Measurements from ENCODE around the gene IRF2BP2. TPM values are rescaled to one million over a fixed set of nuclear protein-coding genes. Genes with fewer than 3 reads are reported as not detected.
A peak's percentile ranks its signal among the peaks of the same experiment; 100 is the strongest.

Gene IRF2BP2
- total and polyA plus RNA-seq, 7 donors = 53.6 to 116 (median 73.4) TPM

GRCh38 chr1:234604495-234605398 is 5.2 kb downstream of the IRF2BP2 start:
- Histone ChIP-seq H3K27me3 (ENCODE audit: insufficient read depth in 3 of 3, low read length in 2 of 3) (no peaks in the 10 kb centered on the region), H3K4me3 (peak overlapping the region; percentile 90), H3K27ac (peak overlapping the region; percentile 99), H3K4me1 (peaks cover 36% of the 10 kb centered on the region), H3K36me3 (ENCODE audit: insufficient read depth in 1 of 2, low read depth in 1 of 2) (peaks cover 4 to 26% of the 10 kb centered on the region in 2 donors), H3K9me3 (no peaks in the 10 kb centered on the region)
- ATAC-seq (no peak), DNase-seq (no peak)
- intact Hi-C loops (cut with DNase I) = loop anchor here in 1 of 2 donors (5.0 to 10.0 kb wide), 2 partner anchors 107 to 370 kb away; no protein-coding TSS in a partner anchor
- no peak for TF ChIP-seq CTCF (IDR thresholded peaks at IDR 0.05)
- 0% methylated on average over 6 of the region's 6 CpGs for WGBS, 3 donors

DNA sequence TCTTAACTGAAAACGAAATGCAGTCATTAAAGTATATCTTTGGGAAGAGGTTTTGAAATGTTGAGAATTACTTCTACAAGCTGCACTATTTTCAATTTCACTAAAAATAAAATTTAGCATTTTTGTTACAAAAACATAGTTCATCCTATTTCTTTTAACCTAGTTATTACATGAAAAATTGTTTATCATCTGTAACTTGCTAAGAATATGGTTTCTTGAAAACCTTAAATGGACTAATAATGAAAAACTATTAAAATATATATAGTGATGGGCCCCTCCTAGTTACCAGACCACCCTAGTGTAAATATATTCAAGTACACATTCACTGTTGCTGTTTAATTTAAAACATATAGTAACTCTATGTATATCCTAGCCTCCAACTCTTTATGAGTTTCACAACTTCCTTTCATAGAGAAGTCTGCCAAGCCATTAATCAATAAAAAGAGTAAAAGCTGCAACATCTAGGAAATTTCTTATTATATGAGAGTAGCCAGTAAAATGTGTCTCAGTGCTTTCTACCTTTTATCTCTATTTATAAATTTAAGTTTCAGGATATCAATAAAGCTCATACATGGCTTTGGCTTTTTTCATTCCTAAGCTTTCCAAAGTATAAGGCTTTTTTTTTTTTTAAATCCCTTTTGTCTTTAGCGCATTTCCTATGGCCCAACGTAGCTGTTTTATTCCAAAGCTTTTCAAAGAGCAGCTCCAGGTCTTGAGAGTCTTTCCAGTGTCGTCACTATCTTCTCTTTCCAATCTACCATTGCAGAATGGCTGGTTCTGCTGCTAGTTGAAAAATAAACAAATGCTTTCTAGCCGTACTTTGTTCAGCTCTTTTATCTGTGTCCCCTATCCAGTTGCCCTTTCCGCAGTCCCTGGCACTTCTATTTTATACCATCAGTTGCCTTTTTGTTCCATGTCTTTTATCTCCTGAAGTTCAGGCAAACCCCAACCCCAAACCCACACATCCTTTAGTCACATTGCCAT is 6.5 kb downstream of the IRF2BP2 start:
- H3K36me3 ChIP-seq (ENCODE audit: insufficient read depth in 1 of 2, low read depth in 1 of 2) = peaks cover 4 to 22% of the 10 kb centered on the region in 2 donors
- DNase-seq (no peak), ATAC-seq (no peak)
- 1 to 7% (median 2%) methylated on average over 6 of the region's 6 CpGs for WGBS, 3 donors
- no peaks in the 10 kb centered on the region for H3K27me3 ChIP-seq (ENCODE audit: insufficient read depth in 3 of 3, low read length in 2 of 3)
- H3K4me1 ChIP-seq = peaks cover 46% of the 10 kb centered on the region
- no peaks in the 10 kb centered on the region for H3K9me3 ChIP-seq
- peak overlapping the region; percentile 90 for H3K4me3 ChIP-seq
- intact Hi-C loops (cut with DNase I) = loop anchor here in 1 of 2 donors (10.0 kb wide), 1 partner anchor 371 kb away; no protein-coding TSS in a partner anchor
- TF ChIP-seq CTCF (IDR thresholded peaks at IDR 0.05) = no peak
- H3K27ac ChIP-seq = peak overlapping the region; percentile 99

DNA sequence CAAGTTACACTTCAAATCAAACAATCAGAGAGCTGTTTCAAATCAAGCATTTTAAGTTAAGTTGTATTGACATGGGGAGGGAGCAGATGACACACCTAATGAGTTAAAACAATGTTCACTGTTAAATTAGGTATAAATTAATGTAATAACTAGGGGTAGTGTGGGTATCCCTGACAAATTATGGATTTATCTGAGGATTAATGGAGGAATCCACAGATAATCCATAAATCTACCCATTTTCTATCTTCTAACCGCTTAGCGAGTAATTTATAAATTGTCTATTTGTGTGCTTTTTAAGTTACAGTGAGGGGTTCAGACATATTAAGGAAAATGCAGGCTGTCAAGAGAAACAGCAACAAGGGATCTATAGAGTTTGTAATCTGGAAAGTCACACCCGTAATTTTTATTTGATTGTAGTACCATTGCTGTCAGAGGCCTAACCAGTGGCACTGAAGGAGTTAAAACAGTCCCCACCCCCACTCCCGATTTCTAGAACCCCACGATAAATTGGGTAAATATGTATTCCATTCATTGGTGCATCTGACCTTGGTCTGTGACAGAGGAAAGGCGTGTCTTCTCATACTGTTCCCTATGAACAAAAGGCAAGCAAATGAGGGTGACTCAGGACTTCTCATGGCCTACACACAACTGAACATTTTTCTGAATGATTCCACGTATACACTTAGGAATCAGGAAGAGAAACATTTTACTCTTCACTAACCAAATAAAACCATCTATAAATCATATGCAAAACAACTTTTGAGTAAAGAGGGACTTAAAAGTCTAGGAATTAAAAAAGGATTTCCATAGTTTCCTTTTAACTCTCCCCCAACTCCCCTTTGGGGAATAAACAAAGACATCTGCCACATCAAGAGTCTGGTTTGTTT is 7.4 kb downstream of the IRF2BP2 start:
- Histone ChIP-seq H3K4me3 (peak overlapping the region; percentile 90), H3K27me3 (ENCODE audit: insufficient read depth in 3 of 3, low read length in 2 of 3) (no peaks in the 10 kb centered on the region), H3K36me3 (ENCODE audit: insufficient read depth in 1 of 2, low read depth in 1 of 2) (peaks cover 4 to 18% of the 10 kb centered on the region in 2 donors), H3K9me3 (no peaks in the 10 kb centered on the region), H3K4me1 (peaks cover 53% of the 10 kb centered on the region), H3K27ac (peak overlapping the region; percentile 99)
- WGBS, 3 donors = 27 to 32% (median 29%) methylated on average over 7 of the region's 7 CpGs
- DNase-seq (peak in 1 of 2 donors; percentile 18), ATAC-seq (peak; percentile 16 to 47 (median 34))
- intact Hi-C loops (cut with DNase I) = loop anchor here in 1 of 2 donors (10.0 kb wide), 1 partner anchor 372 kb away; no protein-coding TSS in a partner anchor
- TF ChIP-seq CTCF (IDR thresholded peaks at IDR 0.05) = no peak
